ENCODE data around the gene CBX5.
"Not testable (repeated sequence)": the region's sequence is repeated elsewhere in the genome, so short reads cannot be mapped to it uniquely, and the experiment has no call there.

DNA sequence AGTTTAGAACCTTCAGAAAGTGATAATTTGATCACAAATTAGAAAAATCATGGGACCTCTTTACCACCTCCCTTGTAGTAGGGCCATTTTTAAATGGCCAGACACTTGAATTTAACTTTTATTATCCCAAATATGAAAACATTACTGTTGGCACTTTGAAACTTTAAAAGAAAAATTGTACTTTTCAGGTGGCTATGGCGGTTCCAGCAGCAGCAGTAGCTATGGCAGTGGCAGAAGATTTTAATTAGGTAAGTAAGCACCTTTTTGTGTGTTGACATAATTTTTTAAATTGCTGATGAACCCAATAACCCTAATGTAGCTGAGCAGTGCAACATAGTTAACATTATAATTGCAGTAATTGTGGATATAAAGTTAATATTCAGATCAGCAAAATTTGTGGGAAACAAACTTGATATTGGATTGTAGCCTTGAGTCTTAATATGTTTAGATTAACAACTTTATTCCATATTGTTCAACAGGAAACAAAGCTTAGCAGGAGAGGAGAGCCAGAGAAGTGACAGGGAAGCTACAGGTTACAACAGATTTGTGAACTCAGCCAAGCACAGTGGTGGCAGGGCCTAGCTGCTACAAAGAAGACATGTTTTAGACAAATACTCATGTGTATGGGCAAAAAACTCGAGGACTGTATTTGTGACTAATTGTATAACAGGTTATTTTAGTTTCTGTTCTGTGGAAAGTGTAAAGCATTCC, 4.3 kb upstream of the CBX5 start:
- TF ChIP-seq CTCF, EZH2phosphoT487, EZH2 (IDR thresholded peaks at IDR 0.05): not testable (repeated sequence)

Data from neural progenitor cell (in vitro differentiated cells).